GM12891 (cell line): ENCODE data around the gene SEC14L5.

Experiments used
- PAX5 ChIP-seq: IDR thresholded peaks from 2 replicates; pipeline ENCODE4 v1.6.1; 2011; ENCODE audit warnings: low read length, moderate library complexity, mild to moderate bottlenecking; ENCODE audit not compliant: insufficient read depth, severe bottlenecking
- POLR2A ChIP-seq: IDR thresholded peaks from 2 replicates; pipeline ENCODE4 v1.6.1; 2011; ENCODE audit warnings: low read depth, low read length, control low read depth
- POLR2AphosphoS5 ChIP-seq: IDR thresholded peaks from 2 replicates; pipeline ENCODE4 v1.6.1; 2011; ENCODE audit warnings: low read depth, low read length, control low read depth
- POU2F2 ChIP-seq: IDR thresholded peaks from 2 replicates; pipeline ENCODE4 v1.6.1; 2011; ENCODE audit warnings: low read depth, mild to moderate bottlenecking, control low read depth, low read length, moderate library complexity
- SPI1 ChIP-seq: IDR thresholded peaks from 2 replicates; pipeline ENCODE4 v1.6.1; 2011; ENCODE audit warnings: low read depth, low read length, control low read depth
- TAF1 ChIP-seq: IDR thresholded peaks from 2 replicates; pipeline ENCODE4 v1.6.1; 2011; ENCODE audit warnings: low read depth, low read length, control low read depth

GRCh38 chr16:5054876-5055865 lies 97.0 kb downstream of the SEC14L5 start:
- TF ChIP-seq POLR2A: no peak
- no peak for TF ChIP-seq TAF1
- no peak for TF ChIP-seq POLR2AphosphoS5
- TF ChIP-seq SPI1: no peak
- no peak for TF ChIP-seq PAX5
- TF ChIP-seq POU2F2: no peak
